Measurements from ENCODE around the gene PPP3CA.

DNA sequence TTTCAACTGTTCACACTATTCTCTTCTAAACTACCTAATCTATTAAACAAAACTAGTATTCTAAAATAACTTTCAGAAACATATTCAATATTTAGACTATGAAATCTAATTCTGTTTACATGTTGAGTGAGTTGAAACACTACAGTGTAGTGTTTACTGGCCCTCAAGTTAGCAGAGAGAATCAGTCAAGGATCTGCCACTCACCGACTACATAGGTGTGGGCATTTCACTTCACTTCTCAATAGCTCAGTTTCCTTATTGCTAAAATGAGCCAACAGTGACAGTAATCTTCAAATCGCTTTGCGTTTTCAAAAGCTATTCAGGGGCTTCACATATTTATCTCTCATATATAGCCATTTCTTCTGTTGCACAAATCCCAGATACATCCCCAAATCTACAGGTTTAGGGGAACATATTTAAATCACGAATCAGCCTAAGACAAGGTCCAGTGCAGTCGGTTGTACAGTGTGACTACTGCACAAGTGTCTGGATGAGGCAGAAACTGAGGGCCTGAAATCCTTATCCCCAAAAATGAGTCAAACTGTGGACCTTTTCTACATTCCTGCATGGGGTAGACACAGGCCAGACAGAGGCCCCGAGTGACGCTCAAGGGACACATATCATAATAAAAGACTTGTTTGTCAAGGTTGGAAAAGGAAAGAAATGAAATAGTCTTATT, 129.8 kb downstream of the PPP3CA start:
- TF ChIP-seq, protein P1, sequence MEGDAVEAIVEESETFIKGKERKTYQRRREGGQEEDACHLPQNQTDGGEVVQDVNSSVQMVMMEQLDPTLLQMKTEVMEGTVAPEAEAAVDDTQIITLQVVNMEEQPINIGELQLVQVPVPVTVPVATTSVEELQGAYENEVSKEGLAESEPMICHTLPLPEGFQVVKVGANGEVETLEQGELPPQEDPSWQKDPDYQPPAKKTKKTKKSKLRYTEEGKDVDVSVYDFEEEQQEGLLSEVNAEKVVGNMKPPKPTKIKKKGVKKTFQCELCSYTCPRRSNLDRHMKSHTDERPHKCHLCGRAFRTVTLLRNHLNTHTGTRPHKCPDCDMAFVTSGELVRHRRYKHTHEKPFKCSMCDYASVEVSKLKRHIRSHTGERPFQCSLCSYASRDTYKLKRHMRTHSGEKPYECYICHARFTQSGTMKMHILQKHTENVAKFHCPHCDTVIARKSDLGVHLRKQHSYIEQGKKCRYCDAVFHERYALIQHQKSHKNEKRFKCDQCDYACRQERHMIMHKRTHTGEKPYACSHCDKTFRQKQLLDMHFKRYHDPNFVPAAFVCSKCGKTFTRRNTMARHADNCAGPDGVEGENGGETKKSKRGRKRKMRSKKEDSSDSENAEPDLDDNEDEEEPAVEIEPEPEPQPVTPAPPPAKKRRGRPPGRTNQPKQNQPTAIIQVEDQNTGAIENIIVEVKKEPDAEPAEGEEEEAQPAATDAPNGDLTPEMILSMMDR (IDR thresholded peaks at IDR 0.05), result no peak
- TF ChIP-seq EZH2phosphoT487 (IDR thresholded peaks at IDR 0.05) (no peak), EZH2 (IDR thresholded peaks at IDR 0.05) (no peak)

All from neural progenitor cell (in vitro differentiated cells).